ENCODE measurements around the gene ZNF546.

ZNF546 gene

GRCh38 chr19:40056505-40056904, 59.6 kb downstream of the ZNF546 start:
- no peak for DNase-seq

GRCh38 chr19:40057166-40057565, 60.3 kb downstream of the ZNF546 start:
- no peak for DNase-seq

DNA sequence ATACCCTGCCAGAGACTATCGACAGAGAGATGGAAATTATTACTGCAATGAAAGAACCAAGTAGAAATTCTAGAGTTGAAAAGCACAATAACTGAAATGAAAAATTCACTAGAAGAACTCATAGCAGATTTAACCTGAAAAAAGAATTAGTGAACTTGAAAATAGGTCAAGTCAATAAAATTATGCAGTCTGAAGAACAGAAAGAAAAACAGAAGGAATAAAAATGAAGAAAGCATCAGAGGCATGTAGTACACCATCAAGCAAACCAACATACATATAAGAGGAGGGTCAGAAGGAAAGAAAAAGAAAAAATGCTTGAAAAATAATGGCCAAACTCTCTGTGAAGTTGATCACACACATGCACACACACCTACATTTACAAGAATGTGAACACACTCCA, 62.8 kb downstream of the ZNF546 start:
- DNase-seq, result no peak

DNA sequence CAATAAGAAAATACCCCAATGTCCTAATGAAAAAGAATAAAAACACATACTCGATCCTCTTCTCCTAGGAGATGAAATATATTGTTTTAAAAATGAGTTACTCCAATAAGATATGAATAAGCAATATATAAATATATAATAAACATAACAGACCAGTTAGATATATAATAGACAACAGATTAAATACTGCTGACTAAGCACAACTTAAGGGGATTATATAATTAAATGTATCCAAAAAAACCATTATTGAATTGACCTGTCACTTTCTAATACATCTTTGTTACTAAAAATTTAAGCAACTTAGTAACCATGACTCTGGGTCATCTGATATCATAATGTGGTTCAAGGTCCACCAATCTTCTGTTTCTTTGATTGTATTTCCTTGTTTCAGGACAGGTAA, 73.2 kb downstream of the ZNF546 start:
- no peak for DNase-seq

Data from KG1 (cell line).